ENCODE results near the gene LKAAEAR1. TPM values are rescaled to one million over a fixed set of nuclear protein-coding genes. Genes with fewer than 3 reads are reported as not detected.
"Not testable (repeated sequence)": the region's sequence is repeated elsewhere in the genome, so short reads cannot be mapped to it uniquely, and the experiment has no call there.

LKAAEAR1 gene, protein sequence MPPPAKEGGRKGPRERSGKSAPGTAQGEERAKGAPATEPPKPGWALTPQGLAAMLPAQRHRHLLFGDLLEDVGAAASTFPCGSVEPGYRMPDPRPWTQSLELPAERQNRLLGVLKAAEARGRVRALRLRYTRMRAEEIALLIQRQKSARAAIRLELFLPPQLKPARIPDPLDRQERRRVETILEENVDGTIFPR
- polyA plus RNA-seq (ENCODE audit: insufficient read length) = not detected

DNA sequence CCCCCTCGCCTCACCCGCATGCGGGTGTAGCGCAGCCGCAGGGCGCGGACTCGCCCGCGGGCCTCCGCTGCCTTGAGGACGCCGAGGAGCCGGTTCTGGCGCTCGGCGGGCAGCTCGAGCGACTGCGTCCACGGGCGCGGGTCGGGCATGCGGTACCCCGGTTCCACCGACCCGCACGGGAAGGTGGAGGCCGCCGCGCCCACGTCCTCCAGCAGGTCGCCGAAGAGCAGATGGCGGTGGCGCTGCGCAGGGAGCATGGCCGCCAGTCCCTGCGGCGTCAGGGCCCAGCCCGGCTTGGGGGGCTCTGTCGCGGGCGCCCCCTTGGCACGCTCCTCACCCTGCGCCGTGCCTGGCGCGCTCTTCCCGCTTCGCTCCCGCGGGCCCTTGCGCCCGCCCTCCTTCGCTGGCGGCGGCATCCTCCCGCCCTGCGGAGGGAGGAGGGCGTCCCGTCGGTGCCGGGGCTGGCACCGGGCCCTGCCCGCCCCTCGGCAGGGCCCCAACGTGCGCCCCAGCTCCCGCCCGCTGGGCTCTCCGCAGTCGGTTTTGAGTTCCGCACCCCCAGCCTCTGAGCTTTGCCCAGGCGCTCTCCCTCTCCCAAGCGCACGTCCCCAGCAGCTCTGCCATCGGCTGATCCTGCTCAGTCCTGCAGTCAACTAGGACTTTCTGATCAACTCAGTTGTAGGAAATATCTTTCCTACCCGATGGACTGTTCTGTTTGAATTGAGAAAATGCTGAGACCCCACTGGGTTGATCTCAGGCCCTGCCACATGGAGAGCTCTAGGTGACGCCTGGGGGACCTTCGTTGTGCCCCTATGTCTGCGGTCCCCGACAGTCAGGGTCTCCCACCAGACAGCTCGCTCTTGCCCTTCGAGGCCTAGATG is at the start of gene LKAAEAR1:
Gene LKAAEAR1, minus strand, starts transcription at position 595 of the 881 bp plus-strand sequence. Its CDS starts 179 bp downstream, at position 416.
- DNase-seq = no peak

DNA sequence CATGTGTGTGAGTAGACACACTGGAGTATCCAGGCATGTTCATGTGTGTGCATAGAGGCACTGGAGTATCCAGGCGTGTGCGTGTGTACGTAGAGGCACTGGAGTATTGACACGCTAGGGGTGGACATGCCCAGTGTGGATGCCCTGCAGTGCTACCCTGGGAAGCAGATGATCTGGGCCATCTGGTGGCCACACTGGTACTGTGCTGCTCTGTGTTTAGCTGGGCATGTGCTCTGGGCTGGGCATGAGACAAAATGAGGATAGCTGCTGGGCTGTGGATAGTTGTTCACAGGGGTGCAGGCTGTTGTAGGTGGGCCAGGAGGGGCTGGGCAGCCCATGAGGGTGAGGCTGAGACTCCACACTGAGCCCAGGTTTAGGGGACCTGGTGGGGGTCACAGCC is 47.2 kb upstream of the LKAAEAR1 start:
- no peak for DNase-seq

DNA sequence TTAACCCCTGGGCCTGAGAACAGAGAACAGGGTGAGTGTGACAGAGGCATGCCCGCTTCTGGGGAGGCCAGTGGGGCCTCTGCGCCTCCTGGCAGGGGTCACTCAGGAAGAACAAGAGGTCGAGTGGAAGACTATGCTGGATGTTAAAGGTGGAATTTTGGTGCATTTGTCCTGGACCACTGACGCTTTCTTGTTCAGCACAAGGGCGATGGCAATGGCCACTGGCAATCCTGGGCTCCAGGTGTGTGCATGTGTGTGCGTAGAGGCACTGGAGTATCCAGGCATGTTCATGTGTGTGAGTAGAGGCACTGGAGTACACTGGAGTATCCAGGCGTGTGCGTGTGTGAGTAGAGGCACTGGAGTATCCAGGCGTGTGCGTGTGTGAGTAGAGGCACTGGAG is 46.7 kb upstream of the LKAAEAR1 start:
- no peak for DNase-seq

DNA sequence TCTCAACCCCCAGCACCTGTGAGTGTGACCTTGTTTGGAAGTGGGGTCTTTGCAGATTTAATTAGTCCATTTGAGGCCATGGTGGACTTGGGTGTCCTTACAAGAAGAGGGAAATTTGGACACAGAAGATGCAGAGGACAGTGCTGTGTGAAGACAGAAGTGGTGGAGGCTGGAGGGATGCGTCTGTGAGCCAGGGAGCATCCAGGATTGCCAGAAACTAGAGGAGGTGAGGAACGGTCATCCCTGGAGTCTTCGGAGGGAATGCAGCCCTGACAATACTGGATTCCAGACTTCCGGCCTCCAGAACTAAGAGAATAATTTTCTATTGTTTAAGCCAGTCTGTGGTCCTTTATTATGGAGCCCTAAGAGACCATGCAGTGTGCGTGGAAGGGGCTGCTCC is 46.1 kb upstream of the LKAAEAR1 start:
- DNase-seq = no peak

DNA sequence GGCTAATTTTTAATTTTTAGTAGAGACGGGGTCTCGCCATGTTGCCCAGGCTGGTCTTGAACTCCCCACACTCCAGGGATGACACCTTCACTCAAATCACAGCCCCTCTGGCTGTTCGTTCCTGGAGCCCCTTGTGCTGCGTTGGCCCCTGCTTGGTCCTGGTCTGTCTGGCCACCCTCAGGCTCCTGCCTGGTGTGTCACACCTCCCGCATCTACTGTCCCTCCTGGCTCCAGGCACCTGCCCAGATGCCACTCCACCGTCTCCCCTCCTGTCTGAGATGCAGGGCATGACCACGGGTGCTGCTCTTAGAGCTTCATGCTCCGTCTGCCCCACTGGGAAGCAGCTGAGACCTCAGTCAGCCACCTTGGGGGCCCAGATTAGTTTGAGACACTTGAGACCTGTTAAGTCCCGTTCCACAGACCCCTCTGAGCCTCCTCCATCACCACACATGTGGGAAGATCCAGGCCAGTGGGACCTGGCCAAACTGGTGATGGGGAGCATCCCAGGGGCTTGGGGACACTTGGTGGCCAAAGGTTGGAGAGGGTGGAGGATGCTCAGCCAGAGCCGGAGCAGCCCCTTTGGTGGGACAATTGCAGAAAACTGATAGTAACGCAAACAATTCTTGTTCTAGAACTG is 45.1 kb upstream of the LKAAEAR1 start:
- no peak for DNase-seq

DNA sequence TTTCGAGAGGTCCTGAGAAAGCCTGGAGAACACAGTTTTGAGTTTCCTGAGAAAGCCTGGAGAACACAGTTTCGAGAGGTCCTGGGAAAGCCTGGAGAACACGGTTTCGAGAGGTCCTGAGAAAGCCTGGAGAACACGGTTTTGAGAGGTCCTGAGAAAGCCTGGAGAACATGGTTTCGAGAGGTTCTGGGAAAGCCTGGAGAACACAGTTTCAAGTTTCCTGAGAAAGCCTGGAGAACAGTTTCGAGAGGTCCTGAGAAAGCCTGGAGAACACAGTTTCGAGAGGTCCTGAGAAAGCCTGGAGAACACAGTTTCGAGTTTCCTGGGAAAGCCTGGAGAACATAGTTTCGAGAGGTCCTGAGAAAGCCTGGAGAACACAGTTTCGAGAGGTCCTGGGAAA is 39.3 kb upstream of the LKAAEAR1 start:
- not testable (repeated sequence) for DNase-seq

DNA sequence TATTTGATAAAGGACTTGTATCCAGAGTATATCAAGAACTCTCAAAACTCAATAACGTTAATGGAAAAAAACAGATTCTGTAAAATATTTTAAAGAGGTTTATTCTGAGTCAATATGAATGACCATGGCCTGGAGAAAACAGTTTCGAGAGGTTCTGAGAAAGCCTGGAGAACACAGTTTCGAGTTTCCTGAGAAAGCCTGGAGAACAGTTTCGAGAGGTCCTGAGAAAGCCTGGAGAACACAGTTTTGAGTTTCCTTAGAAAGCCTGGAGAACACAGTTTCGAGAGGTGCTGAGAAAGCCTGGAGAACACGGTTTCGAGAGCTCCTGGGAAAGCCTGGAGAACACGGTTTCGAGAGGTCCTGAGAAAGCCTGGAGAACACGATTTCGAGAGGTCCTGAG is 38.7 kb upstream of the LKAAEAR1 start:
- not testable (repeated sequence) for DNase-seq

DNA sequence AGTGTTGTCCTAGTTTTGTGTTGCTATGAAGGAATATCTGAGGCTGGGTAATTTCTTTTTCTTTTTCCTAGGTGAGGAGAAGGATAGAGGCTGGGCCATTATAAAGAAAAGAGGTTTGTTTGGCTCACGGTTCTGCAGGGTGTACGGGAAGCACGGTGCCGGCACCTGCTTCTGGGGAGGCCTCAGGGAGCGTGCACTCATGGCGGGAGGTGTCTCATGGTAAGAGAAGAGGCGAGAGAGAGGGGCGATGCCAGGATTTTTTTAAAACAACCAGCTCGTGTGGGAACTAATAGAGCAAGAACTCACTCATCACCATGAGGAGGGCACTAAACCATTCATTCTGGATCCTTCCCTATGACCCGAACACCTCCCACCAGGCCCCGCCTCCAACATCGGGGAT is 37.4 kb upstream of the LKAAEAR1 start:
- no peak for DNase-seq

DNA sequence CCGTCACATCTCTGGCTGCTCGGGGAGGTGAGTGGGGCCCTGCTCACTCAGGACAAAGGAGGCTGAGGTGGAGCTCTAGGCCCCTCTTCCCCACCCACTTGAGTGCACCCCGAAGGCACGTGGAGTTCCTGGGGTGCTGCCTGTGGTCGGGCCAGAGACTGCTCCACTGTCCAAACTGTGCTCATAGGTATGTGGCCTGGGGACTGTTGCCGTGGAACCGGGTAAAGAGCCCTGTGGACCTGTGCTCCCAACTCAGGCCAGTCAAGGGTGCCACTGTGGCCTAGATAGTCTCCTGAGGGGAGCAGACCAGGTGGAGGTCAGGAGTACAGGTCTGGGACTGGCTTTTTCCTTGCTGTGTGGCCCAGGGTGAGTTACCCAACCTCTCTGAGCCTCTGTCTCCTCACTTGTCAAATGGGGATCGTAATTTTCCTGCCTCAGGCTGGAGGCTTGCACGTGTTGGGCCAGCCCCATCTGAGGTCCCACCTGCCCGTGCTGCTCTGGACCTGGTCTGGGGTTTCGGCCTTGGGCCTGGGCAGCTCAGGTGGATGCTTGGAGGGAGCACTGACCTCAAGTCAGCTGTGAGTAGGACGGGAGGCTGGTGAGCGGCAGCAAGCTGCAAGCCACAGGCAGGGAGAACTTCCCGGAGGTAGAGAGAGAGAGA is 35.6 kb upstream of the LKAAEAR1 start:
- no peak for DNase-seq

DNA sequence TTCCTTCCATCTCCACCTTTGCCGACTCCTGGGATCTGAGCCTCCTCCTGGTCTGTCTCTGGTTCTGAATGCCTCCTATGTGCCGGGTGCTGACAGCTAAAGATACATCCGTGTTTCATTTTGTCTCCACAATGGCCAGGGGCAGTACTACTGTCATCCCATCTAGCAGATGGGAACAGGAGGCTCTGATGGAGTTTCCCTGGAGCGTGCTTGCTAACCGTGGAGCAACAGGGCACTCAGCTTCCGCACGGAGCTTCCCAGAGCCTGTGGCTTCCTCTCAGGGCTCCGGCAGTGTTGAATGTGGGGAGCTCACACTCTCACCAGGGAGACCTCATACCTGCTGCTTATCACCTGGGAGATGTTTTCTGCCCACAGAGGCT is 35.1 kb upstream of the LKAAEAR1 start:
- DNase-seq = no peak

DNA sequence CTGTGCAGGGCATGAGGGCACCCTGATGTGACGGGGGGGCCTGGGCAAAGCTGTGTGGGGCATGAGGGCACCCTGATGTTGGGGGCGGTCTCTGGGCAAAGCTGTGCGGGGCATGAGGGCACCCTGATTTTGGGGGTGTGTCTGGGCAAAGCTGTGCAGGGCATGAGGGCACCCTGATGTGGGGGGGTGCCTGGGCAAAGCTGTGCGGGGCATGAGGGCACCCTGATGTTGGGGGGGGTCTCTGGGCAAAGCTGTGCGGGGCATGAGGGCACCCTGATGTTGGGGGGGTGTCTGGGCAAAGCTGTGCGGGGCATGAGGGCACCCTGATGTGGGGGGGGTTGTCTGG is 33.2 kb upstream of the LKAAEAR1 start:
- DNase-seq = not testable (repeated sequence)

DNA sequence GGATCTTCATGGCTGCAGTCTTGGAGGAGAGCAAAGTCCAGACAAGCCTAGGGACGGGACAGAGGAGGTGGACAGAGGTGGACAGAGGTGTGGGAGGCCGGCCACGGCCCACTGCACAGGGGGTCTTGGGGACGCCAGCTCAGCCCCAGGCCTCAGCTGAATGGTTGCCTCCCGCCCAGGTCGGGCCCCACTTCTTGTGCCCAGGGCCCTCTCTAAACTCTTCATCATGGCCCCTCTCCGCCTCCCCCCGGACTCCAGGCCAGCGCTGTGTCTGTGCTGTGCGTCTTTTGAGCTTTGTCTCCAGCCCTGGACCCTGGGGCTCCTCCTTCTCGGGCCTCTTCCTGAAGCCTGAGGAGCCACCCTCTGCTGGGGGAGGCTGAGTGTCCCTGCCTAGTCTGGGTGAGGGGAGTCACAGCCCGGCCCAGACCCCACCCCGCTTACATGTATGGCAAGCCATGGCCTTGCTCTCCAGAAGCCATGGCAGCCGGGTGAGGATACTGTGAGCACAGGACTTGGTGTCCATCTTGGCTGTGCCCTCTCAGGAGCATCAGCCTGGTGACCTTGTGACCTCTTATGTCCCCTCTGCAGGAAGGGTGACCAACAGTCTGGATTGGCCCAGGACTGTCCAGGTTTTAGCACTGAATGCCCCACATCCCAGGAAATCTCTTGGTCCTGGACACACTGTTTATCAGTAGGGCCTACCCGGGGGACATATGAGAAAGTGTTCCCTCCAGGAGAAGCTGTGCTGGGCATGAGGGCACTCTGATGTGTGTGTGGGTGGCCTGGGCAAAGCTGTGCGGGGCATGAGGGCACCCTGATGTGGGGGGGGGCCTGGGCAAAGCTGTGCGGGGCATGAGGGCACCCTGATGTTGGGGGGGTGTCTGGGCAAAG is 32.6 kb upstream of the LKAAEAR1 start:
- DNase-seq = no peak

DNA sequence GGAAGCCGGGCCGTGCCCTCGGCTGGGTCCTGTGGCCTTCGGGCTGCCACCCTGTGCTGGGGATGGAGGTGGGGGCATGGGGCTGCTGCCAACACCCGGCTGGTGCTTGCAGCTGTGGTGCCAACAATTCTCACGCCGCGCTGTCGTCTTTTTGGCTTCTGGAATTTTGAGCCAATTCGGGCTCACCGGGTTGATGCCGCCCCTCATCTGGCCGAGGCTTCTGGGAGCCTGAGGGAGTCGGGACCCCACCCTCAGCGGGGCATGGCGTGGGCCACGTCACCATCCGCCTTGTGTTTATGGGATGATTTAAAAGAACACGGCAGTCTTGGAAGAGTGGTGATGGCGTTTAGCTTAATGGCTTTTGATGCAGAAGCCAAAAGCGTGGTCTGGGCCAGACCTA is 31.8 kb upstream of the LKAAEAR1 start:
- DNase-seq = no peak

DNA sequence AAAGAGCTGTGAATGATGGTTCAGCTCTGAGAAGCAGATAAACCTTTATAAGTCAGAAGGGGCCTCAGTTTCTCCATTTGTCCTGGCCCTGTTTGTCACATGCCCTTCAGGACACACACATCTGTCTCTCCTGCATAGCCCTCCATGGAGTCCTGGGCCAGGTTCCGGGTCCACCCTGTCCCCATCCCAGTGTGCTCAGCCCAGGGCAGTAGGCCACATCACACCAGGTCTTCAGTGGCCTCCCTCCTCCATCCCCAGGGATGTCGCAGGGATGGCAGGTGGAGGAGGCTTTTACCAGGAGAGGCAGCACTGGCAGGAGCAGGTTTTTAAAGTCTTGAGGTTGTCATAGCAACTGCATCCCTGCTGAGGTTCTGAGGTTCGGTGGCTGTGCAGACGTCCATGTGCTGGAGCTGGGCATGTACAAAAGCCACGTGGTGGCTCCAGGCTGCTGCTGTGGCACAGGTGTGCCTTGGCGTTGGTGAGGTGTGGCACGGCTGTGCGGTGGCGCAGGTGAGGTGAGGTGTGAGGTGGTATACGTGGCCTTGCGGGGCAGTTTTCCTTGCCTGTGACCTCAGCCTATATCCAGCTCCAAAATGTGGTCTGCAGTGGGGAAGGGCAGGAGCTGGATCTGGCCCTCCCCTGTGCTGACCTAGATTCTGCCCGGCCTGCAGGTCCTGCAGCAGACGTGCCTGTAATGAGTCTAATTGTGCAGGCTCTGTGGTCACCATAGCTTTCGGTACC is 31.1 kb upstream of the LKAAEAR1 start:
- DNase-seq = no peak

DNA sequence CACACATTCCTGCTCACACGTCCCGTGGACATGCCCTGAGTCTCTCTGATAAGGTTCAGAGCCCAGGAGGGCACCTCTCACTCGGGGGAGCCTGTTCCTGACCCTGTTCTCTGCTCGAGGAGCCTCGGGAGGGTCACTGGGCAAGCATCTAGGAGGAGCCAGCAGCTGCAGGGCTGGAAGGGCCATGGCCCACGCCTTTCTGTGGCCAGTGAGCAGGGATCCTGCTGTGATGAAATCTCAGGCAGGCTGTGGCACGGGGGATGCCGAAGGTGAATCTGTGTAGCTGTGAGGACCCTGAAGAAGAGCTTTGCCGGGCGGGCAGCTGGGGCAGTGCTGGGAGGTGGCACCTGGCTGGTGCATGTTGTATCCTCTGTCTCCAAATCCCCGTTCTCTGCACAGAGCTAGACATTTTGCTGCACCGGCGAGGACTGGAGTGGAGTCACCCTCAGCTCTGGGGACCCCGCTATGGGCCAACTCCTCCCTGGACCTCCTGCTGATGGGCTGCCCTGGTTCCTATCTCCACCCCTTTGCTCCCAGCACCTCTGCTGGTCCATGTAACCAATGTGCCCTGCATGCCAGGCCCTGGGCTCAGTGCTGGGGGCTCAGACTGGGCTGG is 30.3 kb upstream of the LKAAEAR1 start:
- DNase-seq = no peak

DNA sequence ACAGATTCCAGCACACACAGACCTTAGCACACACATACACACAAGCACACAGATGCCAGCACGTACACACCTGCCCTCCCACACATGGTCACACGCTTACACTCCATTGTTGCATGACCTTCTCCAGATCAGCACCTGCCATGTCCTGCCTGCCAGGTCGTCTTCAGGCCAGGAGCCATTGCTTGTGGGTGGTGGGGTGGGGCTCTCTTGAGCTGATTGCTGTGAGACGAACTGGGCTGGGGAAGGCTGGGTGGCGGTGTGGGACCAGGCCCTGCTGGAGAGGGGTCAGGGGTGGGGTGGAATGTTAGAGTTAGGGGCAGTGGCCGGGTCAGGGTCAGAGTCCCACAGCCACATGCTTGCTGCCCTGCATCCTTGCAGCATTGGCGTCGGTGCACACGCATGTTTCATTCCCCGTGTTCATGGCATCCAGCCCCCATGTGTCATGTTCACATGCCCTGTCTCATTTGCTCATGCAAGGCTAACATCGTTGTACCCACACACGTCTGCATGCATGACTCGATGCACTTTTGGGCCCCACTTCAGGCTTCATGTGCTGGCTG is 29.7 kb upstream of the LKAAEAR1 start:
- no peak for DNase-seq

DNA sequence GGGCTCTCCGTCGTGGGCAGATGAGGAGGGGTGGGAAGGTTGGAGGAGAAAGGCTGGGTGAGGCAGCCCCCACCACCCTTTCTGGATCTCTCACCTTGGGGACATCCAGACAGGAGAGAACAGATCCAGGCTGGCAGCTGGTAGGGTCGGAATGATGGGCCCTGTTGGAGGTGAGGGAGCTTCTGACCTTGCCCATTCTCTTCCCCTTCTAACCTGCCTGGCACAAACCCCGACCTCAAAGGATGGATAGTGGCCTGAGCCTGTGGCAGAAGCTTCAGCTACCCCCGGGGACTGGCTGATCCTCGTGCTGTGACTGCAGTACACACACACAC is 29.2 kb upstream of the LKAAEAR1 start:
- no peak for DNase-seq

DNA sequence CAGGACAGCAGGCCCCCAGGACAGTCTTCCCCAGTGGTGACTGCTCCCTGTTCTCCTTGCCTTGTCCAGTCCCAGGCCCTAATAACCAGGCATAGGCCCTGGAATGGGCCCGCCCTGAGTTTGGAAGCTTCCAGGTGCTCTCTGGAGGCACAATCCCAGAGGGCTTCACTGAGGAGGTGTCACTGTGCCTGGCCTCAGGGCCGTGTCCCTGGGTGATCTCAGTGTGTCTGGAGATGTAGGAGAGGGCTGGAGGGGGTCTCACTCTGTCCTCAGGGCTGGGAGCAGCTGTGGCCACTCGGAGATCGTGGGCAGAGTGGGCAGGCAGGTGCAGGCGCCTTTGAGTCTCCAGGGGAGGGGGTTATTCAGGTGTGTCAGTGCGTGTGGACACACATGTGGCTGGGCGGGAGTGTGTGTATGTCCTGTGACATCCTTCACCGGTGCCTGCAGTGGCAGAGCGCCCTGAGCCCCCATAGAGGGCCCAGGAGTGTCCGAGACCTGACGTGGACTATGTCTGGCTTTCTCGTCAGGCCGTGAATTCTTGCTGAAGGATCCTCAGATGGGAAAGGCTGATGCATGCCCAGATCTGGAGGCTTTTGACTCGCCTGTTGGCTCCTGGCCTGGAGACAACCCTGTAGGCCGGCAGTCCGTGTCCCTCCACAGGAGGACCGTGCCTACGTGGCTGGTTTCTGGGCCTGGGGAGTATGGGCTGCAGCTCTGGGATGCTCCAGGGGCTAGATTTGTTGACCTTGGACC is 28.7 kb upstream of the LKAAEAR1 start:
- peak; percentile 48 for DNase-seq

DNA sequence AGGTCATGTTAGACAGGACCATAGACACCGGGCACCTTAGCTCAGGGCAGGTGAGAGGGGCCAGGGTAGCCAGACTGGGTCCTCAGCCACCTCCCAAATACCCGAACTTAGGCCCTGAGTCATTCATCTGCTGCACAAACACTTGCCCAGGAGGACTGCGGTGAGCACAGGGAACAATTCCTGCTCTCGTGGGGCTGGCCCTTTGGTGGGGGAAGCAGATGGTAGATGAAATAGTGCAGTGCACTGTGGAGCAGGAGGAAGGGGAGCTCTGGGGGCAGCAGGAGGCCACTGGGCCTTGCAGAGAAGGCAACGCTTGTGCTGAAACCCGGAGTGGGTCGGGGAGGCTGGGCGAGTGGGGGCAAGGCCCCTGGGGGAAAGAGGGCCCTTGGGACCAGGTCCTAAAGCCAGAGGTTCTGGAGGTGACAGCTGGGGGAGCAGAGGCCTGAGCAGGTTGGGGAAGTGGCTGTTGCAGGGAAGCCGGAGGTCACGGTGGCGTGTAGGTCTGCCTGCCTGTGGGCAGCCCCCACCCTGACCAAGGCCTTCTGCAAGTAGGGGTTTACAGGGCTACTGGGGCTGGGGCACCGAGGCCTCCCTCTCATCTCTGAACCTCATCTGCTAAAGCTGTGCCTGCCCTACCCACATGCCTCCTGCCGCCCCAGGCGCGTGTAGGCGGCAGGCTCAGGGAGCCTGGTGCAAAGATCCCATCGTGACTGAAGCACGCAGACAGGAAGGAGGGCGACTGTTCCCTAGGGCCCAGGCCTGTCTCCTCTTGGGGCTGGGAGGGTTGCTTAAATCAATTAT is 27.8 kb upstream of the LKAAEAR1 start:
- DNase-seq = no peak
